SK-N-SH treated with all-trans-retinoic acid at 6 μM for 48 hours (cell line): Measurements from ENCODE around the gene OR4C45.

Experiments used
- ARNTL ChIP-seq: fragments of 450-650 bp; formaldehyde crosslinking; IDR thresholded peaks from 2 replicates; pipeline ENCODE4 v1.5.0; 2020; ENCODE audit warnings: low read depth, mild to moderate bottlenecking, moderate library complexity, borderline replicate concordance
- CREB5 ChIP-seq: fragments of 250-450 bp; sonication (Bioruptor Pico); IDR thresholded peaks from 2 replicates; pipeline ENCODE4 v1.5.1; 2020; ENCODE audit warnings: low read depth, mild to moderate bottlenecking, moderate library complexity
- PATZ1 ChIP-seq: fragments of 250-450 bp; sonication (Bioruptor Pico); IDR thresholded peaks from 2 replicates; pipeline ENCODE4 v1.8.0; 2020; ENCODE audit warnings: mild to moderate bottlenecking, moderate library complexity, borderline replicate concordance
- TSHZ2 ChIP-seq: fragments of 250-450 bp; sonication (Bioruptor Pico); IDR thresholded peaks from 2 replicates; pipeline ENCODE4 v1.5.0; 2020; ENCODE audit warnings: mild to moderate bottlenecking, moderate library complexity
- ZC3H10 ChIP-seq: fragments of 250-450 bp; sonication (Bioruptor Pico); IDR thresholded peaks from 2 replicates; pipeline ENCODE4 v1.5.1; 2021; ENCODE audit warnings: mild to moderate bottlenecking, moderate library complexity
- ZFP3 ChIP-seq: fragments of 250-450 bp; sonication (Bioruptor Pico); IDR thresholded peaks from 2 replicates; pipeline ENCODE4 v1.5.0; 2020; ENCODE audit warnings: mild to moderate bottlenecking, moderate library complexity
- ZFP30 ChIP-seq: fragments of 450-650 bp; formaldehyde crosslinking; IDR thresholded peaks from 2 replicates; pipeline ENCODE4 v1.5.0; 2022; ENCODE audit warnings: mild to moderate bottlenecking, moderate library complexity

- TF ChIP-seq PATZ1 (CRISPR knock-in tag) (no peak), CREB5 (CRISPR knock-in tag) (no peak), TSHZ2 (CRISPR knock-in tag) (no peak), ZC3H10 (CRISPR knock-in tag) (no peak), ZFP30 (no peak), ZFP3 (CRISPR knock-in tag) (no peak), ARNTL (CRISPR knock-in tag) (no peak)
These were observed 44.9 kb downstream of the OR4C45 start for GRCh38 chr11:50077526-50077925.
